Activated T-helper 1 cell treated with anti-CD3 and anti-CD28 coated beads, Interleukin-12 subunit alpha, Interleukin-12 subunit beta, Interleukin-2, Interleukin-4 antibody, amounts not matched to agents 30 ng/mL and 10 ng/mL and 1 ng/mL, durations not matched to agents 14 hours and 24 hours and 36 hours (primary cell): ENCODE data around the gene DTX4. TPM values are rescaled to one million over a fixed set of nuclear protein-coding genes. Genes with fewer than 3 reads are reported as not detected.

ENCODE experiments used
- DNase-seq: peaks from one replicate; pipeline ENCODE4 v3.0.0; 2021; ENCODE audit warnings: low spot score
- H3K27ac Mint-ChIP-seq: one replicate; pipeline ENCODE4 v1.8.0; 2021; ENCODE audit warnings: mild to moderate bottlenecking, mixed read lengths
- H3K27me3 Mint-ChIP-seq: one replicate; pipeline ENCODE4 v1.8.0; 2022; ENCODE audit warnings: mild to moderate bottlenecking, moderate library complexity, mixed read lengths; ENCODE audit not compliant: insufficient read depth
- H3K36me3 Mint-ChIP-seq: one replicate; pipeline ENCODE4 v1.8.0; 2021; ENCODE audit warnings: low read depth, mixed read lengths
- H3K4me1 Mint-ChIP-seq: one replicate; pipeline ENCODE4 v1.8.0; 2021; ENCODE audit warnings: low read depth, mixed read lengths
- H3K4me3 Mint-ChIP-seq: one replicate; pipeline ENCODE4 v1.8.0; 2021; ENCODE audit warnings: mild to moderate bottlenecking, moderate library complexity, mixed read lengths
- H3K9me3 Mint-ChIP-seq: one replicate; pipeline ENCODE4 v1.8.0; 2021; ENCODE audit warnings: mixed read lengths
- intact Hi-C: fragments of 100-400 bp; cut with micrococcal nuclease; formaldehyde crosslinking; loops from one replicate; pipeline ENCODE4 v1.15.1; 2024
- total RNA-seq: library from RNA; stranded (reverse); gene quantifications from 2 replicates; pipeline ENCODE4 v1.2.3, GENCODE V29; 2022

Gene DTX4
- total RNA-seq, 1 donor from 2014 or later, result 0.05 TPM

- Mint-ChIP-seq H3K4me1 (peaks cover 8% of the 10 kb centered on the region), H3K4me3 (no peak overlapping the region), H3K36me3 (no peaks in the 10 kb centered on the region), H3K27ac (no peak overlapping the region), H3K9me3 (peaks cover 10% of the 10 kb centered on the region), H3K27me3 (peaks cover 34% of the 10 kb centered on the region)
- no peak for DNase-seq
- intact Hi-C loops, result no loop called here
Measured at GRCh38 chr11:59175091-59175501, 3.2 kb downstream of the DTX4 start.

DNA sequence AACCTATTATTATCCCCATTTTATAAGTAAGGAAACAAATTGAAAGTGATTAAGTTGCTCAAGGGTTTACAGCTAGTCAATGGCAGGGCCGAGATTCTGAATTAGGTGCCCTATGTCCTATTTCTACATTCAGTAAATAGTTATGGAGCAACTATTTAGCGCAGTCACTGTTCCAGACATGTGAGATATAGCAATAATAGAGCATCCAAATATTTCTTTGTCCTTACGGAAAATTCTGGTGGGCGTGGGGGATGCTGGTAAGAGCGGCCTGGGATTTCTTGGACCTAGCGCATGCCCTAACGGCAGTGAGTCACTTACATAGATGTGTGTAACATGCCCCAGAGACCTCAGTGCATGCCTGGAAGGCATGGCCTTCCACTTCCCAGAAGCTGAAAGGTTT lies 4.4 kb downstream of the DTX4 start:
- Mint-ChIP-seq H3K4me1 (peaks cover 8% of the 10 kb centered on the region), H3K27ac (no peak overlapping the region), H3K36me3 (no peaks in the 10 kb centered on the region), H3K27me3 (peaks cover 34% of the 10 kb centered on the region), H3K4me3 (no peak overlapping the region), H3K9me3 (peaks cover 10% of the 10 kb centered on the region)
- no peak for DNase-seq
- intact Hi-C loops, result no loop called here

GRCh38 chr11:59178402-59178801 lies 6.5 kb downstream of the DTX4 start:
- H3K27me3 Mint-ChIP-seq, result peaks cover 26% of the 10 kb centered on the region
- H3K36me3 Mint-ChIP-seq, result no peaks in the 10 kb centered on the region
- H3K27ac Mint-ChIP-seq, result no peak overlapping the region
- H3K4me3 Mint-ChIP-seq, result no peak overlapping the region
- DNase-seq, result no peak
- H3K4me1 Mint-ChIP-seq, result no peaks in the 10 kb centered on the region
- H3K9me3 Mint-ChIP-seq, result peaks cover 10% of the 10 kb centered on the region
- intact Hi-C loops, result no loop called here

DNA sequence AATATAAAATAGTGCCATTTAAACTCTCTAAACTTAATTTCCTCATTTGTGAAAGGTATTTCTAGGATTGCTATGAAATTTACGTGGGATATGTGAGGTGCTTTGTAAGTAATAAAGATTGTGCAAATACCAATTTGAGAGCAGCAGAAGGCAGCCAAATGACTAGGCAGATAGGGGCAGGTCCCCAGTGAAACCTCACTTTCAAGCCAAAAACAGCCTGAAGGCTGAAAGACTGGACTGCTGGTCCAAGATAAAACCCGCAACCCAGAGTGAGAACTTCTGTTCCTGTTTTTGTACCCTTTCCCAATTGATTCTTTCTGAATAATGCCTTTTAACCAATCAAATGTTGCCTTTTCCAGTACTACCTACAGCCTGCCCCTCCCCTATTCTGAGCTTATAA lies 7.2 kb downstream of the DTX4 start:
- Mint-ChIP-seq H3K4me1 (no peaks in the 10 kb centered on the region), H3K27me3 (peaks cover 22% of the 10 kb centered on the region), H3K4me3 (no peak overlapping the region), H3K9me3 (peaks cover 10% of the 10 kb centered on the region), H3K27ac (no peak overlapping the region), H3K36me3 (no peaks in the 10 kb centered on the region)
- intact Hi-C loops, result no loop called here
- no peak for DNase-seq

GRCh38 chr11:59180168-59180776 lies 8.3 kb downstream of the DTX4 start:
- intact Hi-C loops, result no loop called here
- Mint-ChIP-seq H3K36me3 (no peaks in the 10 kb centered on the region), H3K27me3 (peaks cover 11% of the 10 kb centered on the region), H3K9me3 (peaks cover 10% of the 10 kb centered on the region), H3K27ac (no peak overlapping the region), H3K4me1 (no peaks in the 10 kb centered on the region), H3K4me3 (no peak overlapping the region)
- DNase-seq, result no peak

- intact Hi-C loops, result no loop called here
- no peaks in the 10 kb centered on the region for H3K4me1 Mint-ChIP-seq
- no peak overlapping the region for H3K4me3 Mint-ChIP-seq
- peaks cover 10% of the 10 kb centered on the region for H3K9me3 Mint-ChIP-seq
- no peak overlapping the region for H3K27ac Mint-ChIP-seq
- no peak for DNase-seq
- peaks cover 6% of the 10 kb centered on the region for H3K27me3 Mint-ChIP-seq
- H3K36me3 Mint-ChIP-seq, result no peaks in the 10 kb centered on the region
Measured at GRCh38 chr11:59180907-59181306, 9.0 kb downstream of the DTX4 start.

GRCh38 chr11:59181746-59182456 lies 10.0 kb downstream of the DTX4 start:
- peaks cover 10% of the 10 kb centered on the region for H3K9me3 Mint-ChIP-seq

DNA sequence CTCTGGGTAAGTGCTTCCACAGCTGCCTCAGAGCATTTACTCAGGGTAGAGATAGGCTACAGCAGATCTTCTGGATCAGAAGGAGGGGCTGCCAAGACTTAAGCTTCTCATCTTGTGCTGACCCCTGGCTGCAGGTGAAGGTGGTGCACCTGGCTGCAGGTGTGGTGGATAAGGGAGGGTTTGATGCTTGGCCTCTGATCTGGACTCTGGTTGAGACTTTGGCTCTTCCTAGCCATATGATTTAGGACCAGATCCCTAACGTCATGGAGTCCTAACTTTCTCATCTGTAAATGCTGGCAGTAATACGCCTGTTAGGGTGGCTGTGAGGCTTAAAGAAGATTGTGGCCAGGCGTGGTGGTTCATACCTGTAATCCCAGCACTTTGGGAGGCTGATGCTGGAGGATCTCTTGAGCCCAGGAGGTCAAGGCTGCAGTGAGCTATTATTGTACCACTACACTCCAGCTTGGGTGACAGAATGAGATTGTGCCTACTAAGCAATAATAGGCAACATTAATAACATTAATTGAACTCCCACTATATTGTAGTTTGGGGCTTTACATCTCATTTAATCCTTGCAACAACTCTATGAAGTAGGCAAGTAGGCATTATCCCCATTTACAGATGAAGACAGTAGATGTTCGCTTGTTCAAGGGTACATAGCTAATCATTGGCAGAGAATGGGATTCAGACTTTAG lies 10.7 kb downstream of the DTX4 start:
- intact Hi-C loops, result no loop called here
- Mint-ChIP-seq H3K27me3 (peaks cover under 1% of the 10 kb centered on the region), H3K27ac (no peak overlapping the region), H3K4me1 (no peaks in the 10 kb centered on the region), H3K36me3 (no peaks in the 10 kb centered on the region), H3K4me3 (no peak overlapping the region), H3K9me3 (peaks cover 10% of the 10 kb centered on the region)
- DNase-seq, result no peak

More at GRCh38 chr11:59181746-59182456, 10.0 kb downstream of the DTX4 start:
- no peak for DNase-seq
- intact Hi-C loops, result no loop called here
- peaks cover 5% of the 10 kb centered on the region for H3K27me3 Mint-ChIP-seq
- no peak overlapping the region for H3K27ac Mint-ChIP-seq
- no peaks in the 10 kb centered on the region for H3K4me1 Mint-ChIP-seq
- H3K4me3 Mint-ChIP-seq, result no peak overlapping the region
- no peaks in the 10 kb centered on the region for H3K36me3 Mint-ChIP-seq

GRCh38 chr11:59183771-59184170 lies 11.8 kb downstream of the DTX4 start:
- Mint-ChIP-seq H3K9me3 (peaks cover 6% of the 10 kb centered on the region), H3K27me3 (peaks cover 5% of the 10 kb centered on the region), H3K27ac (no peak overlapping the region), H3K4me1 (no peaks in the 10 kb centered on the region), H3K4me3 (no peak overlapping the region), H3K36me3 (no peaks in the 10 kb centered on the region)
- intact Hi-C loops, result no loop called here
- DNase-seq, result no peak

DNA sequence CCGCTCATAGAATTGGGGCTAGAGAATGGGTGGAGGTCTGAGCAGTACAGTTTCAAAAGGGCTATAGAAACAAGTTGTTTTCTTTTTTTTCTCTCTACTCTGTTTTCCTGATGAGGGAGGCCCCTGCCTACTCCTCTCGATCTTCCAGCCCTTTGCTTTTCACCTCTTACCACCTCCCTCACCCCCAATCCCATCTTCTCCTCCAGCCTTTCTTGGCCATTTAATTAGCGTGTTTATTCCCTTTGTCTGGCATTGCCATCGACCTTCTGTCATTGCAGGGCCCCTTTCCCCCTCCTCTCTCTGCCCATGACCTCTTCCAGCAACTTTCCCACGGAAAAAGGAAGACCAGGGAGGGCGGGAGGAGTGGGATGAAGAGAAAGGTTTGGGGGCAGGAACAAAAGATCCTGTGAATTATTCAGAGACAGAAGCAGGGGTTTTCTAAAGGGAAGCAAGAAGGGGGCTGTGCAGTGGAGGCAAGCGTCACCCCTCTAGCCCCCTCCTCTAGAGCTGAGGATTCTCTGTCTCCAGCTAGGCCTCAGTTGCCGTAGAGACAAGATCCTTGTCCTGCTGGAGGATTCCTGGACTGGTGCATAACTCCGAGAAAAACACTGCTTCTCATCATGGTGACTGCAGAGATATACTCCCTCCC lies 12.9 kb downstream of the DTX4 start:
- DNase-seq, result no peak
- Mint-ChIP-seq H3K27me3 (peaks cover 9% of the 10 kb centered on the region), H3K4me1 (no peaks in the 10 kb centered on the region), H3K36me3 (no peaks in the 10 kb centered on the region), H3K9me3 (no peaks in the 10 kb centered on the region), H3K27ac (no peak overlapping the region), H3K4me3 (no peak overlapping the region)
- intact Hi-C loops, result no loop called here

GRCh38 chr11:59185386-59185945 lies 13.5 kb downstream of the DTX4 start:
- no peaks in the 10 kb centered on the region for H3K9me3 Mint-ChIP-seq
- no peak overlapping the region for H3K27ac Mint-ChIP-seq
- DNase-seq, result no peak
- H3K36me3 Mint-ChIP-seq, result no peaks in the 10 kb centered on the region
- no peaks in the 10 kb centered on the region for H3K4me1 Mint-ChIP-seq
- intact Hi-C loops, result no loop called here
- no peak overlapping the region for H3K4me3 Mint-ChIP-seq
- H3K27me3 Mint-ChIP-seq, result peaks cover 9% of the 10 kb centered on the region

DNA sequence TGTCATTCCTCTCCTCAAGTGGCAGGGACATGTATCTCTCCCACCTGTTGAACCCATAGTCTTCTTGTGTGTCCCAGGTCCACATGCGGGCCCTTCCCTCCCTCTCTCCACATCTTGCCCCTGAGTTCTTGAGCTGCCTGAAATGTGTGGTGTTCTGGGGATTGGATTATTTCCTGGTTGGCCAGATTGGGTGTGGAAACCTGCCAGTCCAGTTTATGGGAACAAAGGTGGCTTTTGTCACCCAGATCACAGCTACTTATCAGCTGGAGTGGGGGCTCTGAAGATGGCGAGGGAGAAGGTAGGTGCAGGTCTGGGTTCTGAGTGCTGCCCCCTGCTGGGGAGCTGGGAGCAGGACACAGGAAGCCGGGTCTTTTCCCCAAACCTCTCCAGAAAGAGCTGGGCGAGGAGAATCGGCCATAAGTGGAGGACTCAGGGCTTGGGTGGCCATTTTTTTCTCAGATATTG lies 14.2 kb downstream of the DTX4 start:
- Mint-ChIP-seq H3K36me3 (no peaks in the 10 kb centered on the region), H3K4me3 (no peak overlapping the region), H3K27ac (no peak overlapping the region), H3K27me3 (peaks cover 9% of the 10 kb centered on the region), H3K4me1 (no peaks in the 10 kb centered on the region), H3K9me3 (no peaks in the 10 kb centered on the region)
- intact Hi-C loops, result loop anchor here (1.0 to 2.0 kb wide), 2 partner anchors 15 to 23 kb away; no protein-coding TSS in a partner anchor
- no peak for DNase-seq
